ENCODE data around the gene CTNNA3.

Gene CTNNA3

DNA sequence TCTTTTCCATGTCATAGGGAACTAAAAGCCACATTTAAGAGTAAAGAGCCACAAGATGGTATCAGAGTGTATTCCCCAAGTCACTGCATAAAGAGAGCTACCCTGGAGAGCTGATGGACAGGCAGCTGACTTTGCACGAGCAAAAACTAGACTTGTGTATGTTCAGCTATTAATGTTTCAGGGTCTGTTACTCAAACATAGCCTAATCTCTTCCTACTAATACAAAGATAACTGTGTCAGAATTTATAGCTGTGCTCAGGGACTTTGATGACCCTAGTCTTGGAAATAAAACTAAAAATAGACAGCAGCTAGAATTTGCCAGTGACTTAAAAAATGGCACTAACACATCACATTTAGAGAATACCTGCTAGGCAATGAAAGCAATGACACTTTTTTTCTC, 815.7 kb downstream of the CTNNA3 start:
- in situ Hi-C loops (cut with MboI; ENCODE audit: low pct_unique_long_range_greater_than_20kb, low sequenced_read_pairs) = no loop called here
- no peak for DNase-seq

DNA sequence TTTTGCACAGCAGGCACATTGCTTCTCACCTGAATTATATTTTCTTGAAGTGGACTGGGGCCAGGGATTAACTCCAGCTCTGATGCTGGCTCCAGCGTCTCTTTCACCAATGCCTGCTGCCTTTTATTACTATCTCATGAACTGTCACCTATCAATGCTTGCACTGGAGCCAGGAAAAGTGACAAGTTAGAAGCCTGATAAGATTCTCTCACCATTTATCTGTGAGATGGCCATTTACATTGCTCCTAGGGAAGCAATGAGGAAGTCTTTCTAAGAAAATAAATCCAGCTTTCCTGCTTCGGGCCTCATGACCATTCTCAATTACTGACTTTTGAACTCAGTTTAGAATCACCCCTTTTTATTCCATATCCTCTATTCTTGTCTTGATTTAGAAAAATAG, 818.6 kb downstream of the CTNNA3 start:
- DNase-seq = no peak
- in situ Hi-C loops (cut with MboI; ENCODE audit: low pct_unique_long_range_greater_than_20kb, low sequenced_read_pairs) = no loop called here

DNA sequence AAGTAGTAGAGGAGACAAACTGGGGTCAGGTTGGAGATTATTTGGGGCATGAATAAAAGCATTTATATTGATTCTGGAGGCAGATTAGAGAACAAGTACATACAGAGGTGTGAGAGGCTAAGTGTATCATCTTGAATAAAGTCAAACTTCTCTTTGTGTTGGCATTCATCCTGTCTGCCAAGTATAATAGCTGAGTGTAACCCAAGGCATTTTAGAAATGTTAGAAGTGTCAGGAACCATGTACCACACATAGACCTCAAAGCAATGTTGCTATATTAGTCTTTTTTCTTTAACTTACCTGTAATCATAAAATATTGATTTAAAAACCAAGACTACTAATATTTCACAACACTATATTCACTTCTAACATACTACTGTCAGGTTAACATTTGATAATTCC, 826.4 kb downstream of the CTNNA3 start:
- in situ Hi-C loops (cut with MboI; ENCODE audit: low pct_unique_long_range_greater_than_20kb, low sequenced_read_pairs) = no loop called here
- no peak for DNase-seq

DNA sequence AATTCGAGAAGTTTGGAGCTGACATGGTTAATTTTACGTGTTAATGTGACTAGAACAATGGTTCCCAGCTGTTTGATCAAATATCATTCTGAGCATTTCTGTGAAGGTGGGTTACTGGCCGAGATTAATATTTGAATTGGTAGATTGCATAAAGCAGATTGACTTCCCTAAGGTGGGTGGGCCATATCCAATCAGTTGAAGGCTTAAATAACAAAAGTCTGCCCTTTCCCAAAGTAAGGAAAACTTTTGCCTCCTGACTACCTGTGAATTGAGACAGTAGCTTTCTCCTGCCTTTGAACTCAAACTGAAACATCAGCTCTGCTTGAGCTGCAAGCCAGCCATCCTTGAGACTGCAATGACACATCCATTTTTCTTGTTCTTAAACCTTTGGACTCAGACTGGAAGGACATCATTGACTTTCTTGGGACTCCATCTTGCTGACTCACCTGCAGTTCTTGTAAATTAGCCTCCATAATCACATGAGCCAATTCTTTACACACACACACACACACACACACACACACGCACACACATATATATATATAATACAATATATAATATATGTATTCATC, 833.2 kb downstream of the CTNNA3 start:
- no peak for DNase-seq

DNA sequence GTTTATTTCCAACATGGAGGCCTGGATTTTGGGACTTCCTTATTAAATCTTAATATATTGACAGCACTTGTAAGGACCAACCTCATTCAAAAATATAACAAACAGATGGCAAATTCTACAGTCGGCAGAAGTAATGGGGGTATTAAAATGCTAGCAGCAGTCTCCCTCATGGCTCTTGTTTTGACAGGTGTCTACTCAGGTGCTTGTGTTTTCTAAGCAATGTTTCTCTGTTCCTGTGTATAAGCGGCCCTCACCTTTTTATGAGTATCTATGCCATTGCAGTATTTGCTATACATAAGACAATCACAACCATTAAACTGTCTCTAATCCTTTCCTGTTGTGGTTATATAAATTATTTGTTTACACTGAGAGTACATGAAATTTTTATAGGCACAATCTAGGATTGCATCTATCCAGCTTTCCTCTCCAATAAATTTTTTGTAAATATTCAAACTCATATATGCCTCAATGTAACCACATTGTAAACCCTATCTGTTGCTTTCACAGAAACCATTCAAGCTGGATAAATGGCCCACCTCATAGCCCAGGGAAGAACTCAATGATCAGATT, 835.5 kb downstream of the CTNNA3 start:
- DNase-seq = no peak
- in situ Hi-C loops (cut with MboI; ENCODE audit: low pct_unique_long_range_greater_than_20kb, low sequenced_read_pairs) = no loop called here

More for the DNA sequence above, 833.2 kb downstream of the CTNNA3 start:
- in situ Hi-C loops (cut with MboI; ENCODE audit: low pct_unique_long_range_greater_than_20kb, low sequenced_read_pairs) = no loop called here

DNA sequence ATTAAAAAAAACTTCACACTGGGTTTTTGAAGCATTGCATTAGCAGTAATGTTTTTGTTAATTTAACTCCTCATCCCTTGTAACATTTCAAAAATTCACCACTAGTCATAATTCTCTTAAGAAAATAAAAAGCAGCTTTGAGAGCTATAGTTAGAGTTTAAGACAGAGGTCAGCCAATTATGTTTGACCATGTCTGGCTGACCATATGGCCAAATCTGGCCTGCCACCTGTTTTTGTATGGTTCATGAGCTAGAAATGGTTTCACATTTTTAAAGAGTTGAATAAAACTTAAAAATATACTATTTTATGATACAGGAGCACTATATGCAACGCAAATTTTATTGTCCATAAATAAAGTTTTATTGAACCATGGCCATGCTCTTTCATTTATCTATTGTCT, 843.2 kb downstream of the CTNNA3 start:
- DNase-seq = no peak
- in situ Hi-C loops (cut with MboI; ENCODE audit: low pct_unique_long_range_greater_than_20kb, low sequenced_read_pairs) = no loop called here

DNA sequence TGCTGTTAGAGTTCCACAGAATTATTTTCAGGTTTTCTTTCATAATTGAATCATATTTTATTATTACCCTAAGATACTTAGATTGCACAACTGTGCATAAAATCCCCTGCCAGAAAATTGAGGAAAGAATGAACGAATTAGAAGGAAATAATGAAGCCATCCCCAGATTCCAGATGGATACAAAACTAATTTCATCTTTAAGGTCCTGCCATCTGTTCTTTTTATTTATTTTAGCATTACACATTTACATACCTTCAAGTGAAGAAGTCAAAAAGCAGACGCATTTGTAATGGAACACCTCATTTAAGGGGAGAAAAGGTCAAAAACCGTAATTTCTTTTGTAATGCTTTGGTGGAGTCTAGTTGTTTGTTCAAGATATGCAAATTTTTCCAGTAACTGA, 847.1 kb downstream of the CTNNA3 start:
- no peak for DNase-seq
- in situ Hi-C loops (cut with MboI; ENCODE audit: low pct_unique_long_range_greater_than_20kb, low sequenced_read_pairs) = no loop called here

DNA sequence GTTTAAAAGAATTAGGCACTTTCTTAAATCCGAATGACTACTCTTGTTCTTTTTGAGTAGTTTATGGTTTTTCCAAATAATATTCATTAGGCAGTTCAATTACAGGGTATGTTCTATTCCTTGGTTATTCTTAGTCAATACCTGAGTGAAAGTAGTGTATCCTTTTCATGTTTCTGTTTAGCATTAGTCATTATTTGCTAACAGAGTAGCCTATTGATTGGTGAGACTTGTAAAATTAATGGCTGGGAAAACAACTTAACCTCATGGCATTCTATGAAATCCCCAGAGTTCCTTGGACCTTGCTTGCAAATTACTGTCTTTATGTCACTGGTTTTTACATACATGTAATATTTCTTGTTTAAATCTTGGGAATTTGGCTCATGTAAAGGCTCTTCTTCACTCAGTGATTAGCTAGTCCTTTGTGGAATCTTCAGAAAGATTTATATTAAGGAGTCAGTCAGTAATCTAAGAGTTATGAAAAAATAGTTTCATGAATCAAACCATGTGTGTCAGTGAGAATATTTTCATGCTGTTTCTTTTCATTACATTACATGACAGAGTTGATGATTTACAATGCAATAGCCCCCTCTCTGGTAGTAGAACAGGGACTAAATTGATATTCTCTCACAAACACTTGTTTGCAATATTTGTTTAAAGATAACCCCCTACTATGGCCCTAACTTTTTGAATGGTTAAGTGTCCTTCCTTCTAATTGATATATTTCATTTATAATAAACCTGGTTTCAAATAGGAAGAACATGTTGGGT, 851.6 kb downstream of the CTNNA3 start:
- in situ Hi-C loops (cut with MboI; ENCODE audit: low pct_unique_long_range_greater_than_20kb, low sequenced_read_pairs) = no loop called here
- no peak for DNase-seq

DNA sequence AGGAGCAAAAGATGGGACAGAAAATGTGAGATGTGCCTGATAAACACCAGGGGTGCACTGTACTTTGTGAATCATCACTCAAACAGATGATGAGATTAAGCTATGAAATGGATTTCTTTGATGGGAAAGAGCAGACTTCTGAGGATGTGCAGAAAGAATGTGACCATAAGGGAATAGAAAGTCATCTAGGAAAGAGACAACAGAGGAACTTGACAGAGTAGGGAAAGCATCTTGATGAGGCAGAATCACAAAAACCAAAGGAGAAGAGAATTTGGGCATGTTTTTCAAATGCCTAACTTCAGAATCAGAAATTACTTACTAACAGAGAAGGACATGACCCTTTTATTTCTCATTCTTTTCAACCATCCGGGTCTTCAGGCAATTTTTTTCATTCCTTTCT, 852.6 kb downstream of the CTNNA3 start:
- DNase-seq = no peak
- in situ Hi-C loops (cut with MboI; ENCODE audit: low pct_unique_long_range_greater_than_20kb, low sequenced_read_pairs) = no loop called here

DNA sequence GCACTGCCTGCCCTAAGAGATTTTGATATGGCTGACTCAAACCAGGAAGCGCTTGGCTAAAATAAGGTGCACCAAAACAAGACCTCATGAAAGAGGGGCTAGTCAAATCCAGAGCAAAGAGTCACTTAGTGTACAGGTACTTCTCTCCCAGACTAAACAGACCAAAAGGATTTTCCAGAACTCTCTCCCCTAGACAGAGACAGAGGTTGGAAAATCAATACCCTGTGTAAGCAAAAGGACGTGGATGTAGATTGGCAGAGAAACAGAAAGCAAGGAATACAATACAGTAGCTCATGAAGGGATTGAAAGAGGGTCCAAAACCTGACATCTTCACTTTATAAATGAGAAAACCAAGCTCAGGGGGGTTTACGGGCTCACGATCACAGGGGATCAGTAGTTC, 853.1 kb downstream of the CTNNA3 start:
- in situ Hi-C loops (cut with MboI; ENCODE audit: low pct_unique_long_range_greater_than_20kb, low sequenced_read_pairs) = no loop called here

DNA sequence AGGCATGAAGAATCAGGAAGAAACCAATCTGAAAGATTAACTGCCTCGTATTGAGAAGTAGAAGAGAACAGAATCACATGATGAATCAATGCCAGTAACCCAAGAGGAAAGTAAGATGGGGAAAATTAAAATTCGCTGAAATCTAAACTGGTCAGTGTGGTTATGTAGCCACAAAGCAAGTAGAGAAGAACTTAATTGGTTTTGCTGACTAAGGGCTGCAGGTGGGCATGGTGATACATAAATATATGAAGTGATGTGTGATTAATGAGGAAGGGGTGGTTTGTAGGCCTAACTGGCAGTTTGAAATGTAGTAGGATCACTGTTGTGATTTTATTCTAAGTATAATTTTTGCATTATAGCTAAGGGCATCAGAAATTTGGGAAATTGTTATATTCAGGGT, 853.6 kb downstream of the CTNNA3 start:
- in situ Hi-C loops (cut with MboI; ENCODE audit: low pct_unique_long_range_greater_than_20kb, low sequenced_read_pairs) = no loop called here
- DNase-seq = no peak

More for the DNA sequence above, 853.1 kb downstream of the CTNNA3 start:
- no peak for DNase-seq

DNA sequence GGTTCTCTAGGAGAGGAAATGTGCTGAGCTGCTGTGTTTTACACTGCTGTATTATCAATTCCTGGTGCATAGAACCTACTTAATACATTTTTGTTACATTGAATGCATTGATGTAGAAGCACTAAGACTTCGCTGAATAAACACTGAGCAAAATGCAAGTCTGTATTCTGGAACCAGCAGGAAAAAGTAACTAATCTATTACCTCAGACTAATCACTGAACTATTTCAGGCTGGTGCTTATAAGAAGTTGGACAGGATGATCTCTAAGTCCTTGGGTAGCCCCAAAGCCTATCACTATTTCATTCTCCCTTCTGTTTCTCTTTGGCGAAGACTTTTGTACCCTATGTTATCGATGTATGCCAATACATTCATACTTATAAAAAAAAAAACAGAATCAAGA, 857.3 kb downstream of the CTNNA3 start:
- in situ Hi-C loops (cut with MboI; ENCODE audit: low pct_unique_long_range_greater_than_20kb, low sequenced_read_pairs) = no loop called here
- no peak for DNase-seq

DNA sequence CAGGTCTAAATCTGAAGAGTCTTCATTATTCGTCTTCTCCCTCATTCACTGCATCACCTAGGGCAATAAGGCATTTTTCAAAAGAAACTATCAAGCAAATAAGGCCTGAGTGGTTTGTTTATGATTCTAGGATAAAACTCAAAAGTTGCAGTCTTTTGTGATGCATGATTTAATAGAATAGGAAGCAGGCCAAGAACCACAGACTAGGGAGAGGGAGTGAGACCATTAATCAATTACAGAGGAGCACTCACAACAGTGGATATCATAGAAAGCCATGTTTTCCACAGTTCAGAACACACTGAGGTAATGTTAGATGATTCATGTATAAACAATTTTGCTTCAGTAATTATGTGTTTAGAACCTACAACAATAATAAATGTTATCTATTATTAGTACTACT, 858.0 kb downstream of the CTNNA3 start:
- in situ Hi-C loops (cut with MboI; ENCODE audit: low pct_unique_long_range_greater_than_20kb, low sequenced_read_pairs) = no loop called here
- DNase-seq = no peak

DNA sequence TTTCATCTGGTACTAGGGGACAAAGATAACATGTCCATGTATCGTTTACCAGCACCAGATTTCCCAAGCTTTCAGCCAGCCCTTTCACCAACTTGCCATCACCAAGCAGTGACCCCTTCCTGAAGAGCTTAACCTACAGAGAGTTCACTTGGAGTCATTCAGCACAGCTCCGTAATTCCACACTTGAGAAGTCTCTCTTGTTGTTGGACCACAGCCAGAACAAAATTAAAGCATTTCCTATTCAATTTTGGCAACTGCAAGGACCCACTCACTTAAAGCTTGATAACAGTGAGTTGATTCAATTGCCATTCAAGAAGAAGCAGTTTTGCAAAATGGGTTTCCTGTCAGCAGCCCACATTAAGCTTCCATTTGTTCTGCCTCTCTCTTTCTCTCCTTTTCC, 858.7 kb downstream of the CTNNA3 start:
- no peak for DNase-seq
- in situ Hi-C loops (cut with MboI; ENCODE audit: low pct_unique_long_range_greater_than_20kb, low sequenced_read_pairs) = no loop called here

DNA sequence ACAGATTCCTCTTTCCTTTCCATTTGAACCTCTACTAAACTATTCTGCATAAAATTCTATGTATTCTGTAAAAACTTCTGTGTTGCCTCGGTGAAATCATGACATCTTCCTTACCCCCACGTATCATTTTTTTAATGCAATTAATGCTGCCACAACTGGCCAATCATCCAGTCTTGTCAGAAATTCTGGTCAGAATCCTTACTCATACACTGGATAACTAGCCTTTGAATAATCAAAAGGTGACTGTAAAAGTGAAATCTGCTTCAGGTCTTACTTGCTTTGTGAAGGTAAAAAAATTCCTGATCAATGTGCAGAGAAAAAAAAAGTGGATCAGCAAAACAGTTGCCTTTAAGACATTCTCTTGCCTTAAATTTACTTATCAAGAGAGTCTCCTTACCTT, 859.2 kb downstream of the CTNNA3 start:
- in situ Hi-C loops (cut with MboI; ENCODE audit: low pct_unique_long_range_greater_than_20kb, low sequenced_read_pairs) = no loop called here
- DNase-seq = no peak

DNA sequence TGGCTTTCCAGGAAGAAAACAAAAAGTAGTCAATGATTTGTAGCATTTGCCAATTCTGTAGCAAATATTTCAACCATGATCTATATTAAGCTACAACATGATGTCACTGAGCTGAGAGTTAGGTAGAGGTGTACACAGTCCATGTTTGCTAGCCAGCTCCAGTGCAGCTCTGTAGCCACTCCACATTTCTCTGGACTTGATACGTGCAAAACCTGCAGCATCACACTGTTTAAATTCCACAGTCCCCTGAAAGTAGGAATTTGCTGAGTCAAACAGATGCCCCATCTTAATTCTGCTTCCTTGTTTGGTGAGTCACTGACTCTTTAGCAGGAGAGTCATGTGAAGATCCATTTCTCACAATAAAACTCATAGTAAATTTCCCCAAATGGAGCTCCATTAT, 859.9 kb downstream of the CTNNA3 start:
- DNase-seq = no peak
- in situ Hi-C loops (cut with MboI; ENCODE audit: low pct_unique_long_range_greater_than_20kb, low sequenced_read_pairs) = no loop called here

DNA sequence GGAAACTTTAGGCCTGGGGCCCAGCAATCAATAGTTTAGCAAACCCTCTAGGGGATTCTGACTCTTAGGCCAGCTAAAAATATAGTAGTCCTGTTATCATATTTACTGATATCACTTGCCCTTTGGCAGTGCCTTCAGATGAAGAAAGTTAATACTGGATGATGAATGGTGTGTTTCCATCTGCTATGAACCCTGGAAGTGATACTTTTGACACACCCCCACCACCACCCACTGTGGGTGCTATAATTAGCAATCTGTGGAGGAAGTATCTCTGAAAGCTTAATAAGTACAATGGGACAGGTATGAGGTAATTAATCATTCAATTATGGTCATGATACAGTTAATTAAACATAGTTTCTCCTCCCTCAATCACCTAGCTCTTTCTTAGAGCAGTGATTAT, 860.6 kb downstream of the CTNNA3 start:
- in situ Hi-C loops (cut with MboI; ENCODE audit: low pct_unique_long_range_greater_than_20kb, low sequenced_read_pairs) = no loop called here
- DNase-seq = no peak

DNA sequence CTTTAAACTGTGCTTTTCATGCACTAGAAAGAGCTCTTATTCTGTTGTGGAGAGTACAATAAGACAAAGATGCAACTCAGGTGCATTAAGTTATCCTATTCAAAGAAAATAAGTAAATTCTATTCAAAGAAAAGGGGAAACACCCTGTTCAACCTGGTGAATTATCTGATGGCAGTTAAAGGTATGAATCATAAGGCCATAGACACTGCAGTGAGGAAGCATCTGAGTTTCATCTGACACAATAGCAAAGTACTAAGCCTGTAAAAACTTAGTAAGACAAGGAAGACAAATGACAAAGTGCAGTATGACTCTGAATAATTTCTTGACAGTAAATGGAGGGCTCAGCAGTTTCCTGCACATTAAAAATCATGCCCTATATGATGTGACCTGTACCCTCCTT, 861.2 kb downstream of the CTNNA3 start:
- no peak for DNase-seq
- in situ Hi-C loops (cut with MboI; ENCODE audit: low pct_unique_long_range_greater_than_20kb, low sequenced_read_pairs) = no loop called here

DNA sequence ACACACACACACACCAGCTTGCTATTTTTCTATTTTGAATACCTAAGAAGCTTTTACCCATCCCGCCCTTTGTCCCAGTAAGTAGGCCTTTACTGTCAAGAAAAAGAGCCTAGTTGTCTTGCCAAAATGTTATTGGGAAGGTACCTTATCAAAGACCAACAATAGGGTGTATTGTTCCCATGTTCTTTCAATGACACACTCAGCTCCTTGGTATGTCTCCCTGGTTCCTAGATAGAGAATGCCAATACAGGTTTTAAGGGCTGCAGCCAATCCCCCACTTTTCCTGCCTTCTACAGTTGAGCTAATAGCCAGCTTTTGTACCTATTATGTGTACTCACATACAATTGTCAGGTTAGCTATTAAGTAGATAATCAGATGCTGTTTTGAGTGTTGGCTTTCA, 862.1 kb downstream of the CTNNA3 start:
- in situ Hi-C loops (cut with MboI; ENCODE audit: low pct_unique_long_range_greater_than_20kb, low sequenced_read_pairs) = no loop called here
- DNase-seq = no peak

DNA sequence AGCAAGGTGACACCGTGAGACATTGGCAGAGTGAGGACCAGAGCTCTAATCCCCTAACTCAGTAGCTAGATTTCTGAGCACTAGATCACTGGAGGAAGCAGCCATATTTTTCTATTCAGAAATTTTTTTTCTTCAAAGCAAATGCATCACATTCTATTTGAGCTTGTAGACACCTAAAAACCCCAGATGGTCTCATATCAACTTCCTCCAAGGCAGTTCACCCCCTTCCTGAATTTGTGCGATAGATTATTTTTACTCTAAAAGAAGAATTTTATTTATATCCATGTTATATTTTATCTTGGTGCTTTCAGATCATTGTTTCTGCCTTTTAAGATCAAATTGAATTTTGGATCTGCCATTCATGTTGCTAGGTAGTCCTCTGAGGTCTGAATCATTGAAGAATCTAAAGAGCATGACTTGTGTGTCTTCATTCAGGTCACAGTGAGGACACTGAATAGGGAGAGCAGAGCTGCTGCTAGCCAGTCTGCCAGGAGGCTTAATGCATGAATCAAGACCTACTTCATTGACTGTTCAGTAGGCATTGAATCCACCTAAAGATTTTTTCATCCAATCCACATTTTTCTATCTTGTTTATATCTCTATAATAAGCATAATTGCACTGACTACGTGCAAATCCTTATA, 863.1 kb downstream of the CTNNA3 start:
- in situ Hi-C loops (cut with MboI; ENCODE audit: low pct_unique_long_range_greater_than_20kb, low sequenced_read_pairs) = no loop called here

More for the DNA sequence above, 863.1 kb downstream of the CTNNA3 start:
- DNase-seq = no peak

Data from KBM-7 (cell line).